ENCODE measurements around the gene GPR17. TPM values are rescaled to one million over a fixed set of nuclear protein-coding genes. Genes with fewer than 3 reads are reported as not detected.

The GPR17 gene
- total RNA-seq, 1 experiment from 2014 or later, result 0.07 TPM

DNA sequence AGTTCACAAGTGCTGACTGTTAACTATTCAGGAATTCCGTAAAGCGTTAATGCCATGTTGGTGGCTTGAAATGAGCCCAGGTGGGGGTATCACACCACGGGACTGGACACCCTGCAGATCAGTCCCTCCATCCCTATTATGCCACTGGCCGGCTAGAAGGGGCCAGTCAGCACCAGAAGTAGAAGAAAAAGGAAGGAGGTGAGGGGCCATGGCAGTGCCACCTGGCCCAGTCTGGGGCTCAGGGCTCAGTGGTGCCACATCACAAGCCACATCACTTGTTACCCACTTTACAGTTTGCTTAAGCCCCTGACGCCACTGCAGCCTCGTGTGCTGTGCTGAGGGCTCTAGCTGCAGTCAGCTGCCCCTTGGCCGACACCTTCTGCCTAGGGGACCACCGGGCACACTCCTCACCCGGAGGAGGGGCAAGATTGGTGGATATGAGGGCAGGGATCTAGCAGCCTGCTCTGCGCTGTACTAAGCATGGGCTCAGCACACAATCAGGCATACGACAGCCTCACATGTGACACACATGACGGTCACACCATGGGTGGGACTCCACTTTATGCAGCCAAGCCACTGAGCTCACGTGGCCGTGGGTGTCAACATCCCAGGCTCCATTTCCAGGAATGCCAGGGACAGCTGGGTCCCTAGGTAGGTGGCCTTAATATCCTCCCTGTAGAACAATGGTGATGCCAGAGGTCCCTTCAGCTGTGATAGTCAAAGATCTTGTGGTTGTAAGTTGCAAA is 25.8 kb downstream of the GPR17 start:
- no peak for DNase-seq (ENCODE audit: low read depth)

DNA sequence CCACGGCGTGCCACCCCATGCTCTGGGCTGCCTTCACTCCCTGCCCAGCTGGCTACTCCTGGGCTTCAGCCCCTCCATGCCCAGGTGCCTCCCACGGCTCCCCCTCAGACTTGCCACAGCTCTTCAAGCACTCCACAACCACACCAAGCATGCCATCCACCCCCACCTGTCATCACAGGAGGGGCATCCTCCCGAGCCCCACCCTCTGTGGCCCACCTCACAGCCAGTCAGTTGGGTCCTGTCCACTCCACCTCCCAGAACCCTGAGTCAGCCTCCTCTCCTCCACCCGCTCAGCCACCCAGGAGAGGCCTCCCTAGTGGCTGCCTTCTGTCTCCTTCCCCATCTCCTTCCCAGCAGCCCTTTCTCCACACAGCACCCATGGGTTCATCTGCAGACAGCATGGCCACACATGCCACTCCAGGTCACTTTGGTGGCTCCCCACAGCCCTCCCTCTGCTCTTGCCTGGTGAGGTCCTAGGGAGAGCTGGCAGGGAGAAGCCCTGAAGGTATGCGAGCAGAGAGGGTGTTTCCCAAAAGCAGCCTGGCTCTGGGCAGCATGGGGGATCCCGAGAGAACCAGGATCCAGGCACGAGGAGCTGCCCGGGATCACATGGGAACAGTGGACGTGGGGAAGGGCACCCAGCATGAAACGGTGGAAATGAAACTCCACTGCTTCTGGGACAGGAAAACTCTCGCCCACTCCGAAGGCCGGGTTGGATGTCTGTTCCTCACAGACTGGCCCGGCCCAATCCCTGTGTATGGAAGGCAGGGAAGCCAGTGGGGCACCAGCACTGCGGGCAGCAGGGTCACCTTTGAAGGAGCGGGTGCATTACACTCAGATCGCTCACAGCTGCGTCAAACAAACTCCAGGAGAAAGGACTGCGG is 26.6 kb downstream of the GPR17 start:
- DNase-seq (ENCODE audit: low read depth), result no peak

DNA sequence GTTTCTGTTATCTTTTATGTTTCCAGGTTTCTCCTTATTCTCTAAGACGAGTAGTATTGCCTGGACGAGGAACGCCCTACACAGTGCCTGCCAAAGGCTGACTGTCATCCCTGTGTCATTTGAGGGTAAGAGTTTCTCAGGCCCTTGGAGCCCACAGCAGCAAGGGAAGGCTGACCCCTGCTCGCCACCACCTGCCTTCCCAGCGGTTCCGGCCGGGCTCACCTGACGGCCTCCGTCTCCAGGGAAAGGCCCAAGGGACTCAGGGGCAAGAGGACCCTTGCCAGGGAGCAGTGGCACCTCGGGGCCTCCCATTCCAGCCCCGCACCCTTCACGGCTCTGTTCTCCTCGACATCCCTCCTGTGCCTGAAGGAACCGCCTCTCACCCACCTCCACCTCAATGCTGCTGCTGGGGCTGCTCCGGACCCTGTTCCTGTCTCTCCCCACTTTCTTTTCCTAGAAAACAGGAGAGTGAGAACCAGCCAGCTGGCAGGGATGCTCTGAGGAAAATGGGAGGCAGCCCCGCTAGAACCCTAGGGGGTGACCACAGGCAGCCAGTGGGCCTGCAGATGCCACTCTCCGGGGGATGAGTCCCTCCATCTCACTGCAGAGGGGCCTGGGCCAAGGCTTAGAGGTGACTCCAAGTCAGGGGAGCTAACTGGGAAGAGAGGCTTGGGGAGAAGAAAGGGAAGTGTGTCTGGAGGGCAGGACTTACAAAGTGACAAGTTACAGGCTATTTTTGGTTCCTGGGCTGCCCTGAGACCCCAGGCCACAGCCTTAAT is 27.5 kb downstream of the GPR17 start:
- DNase-seq (ENCODE audit: low read depth), result no peak

DNA sequence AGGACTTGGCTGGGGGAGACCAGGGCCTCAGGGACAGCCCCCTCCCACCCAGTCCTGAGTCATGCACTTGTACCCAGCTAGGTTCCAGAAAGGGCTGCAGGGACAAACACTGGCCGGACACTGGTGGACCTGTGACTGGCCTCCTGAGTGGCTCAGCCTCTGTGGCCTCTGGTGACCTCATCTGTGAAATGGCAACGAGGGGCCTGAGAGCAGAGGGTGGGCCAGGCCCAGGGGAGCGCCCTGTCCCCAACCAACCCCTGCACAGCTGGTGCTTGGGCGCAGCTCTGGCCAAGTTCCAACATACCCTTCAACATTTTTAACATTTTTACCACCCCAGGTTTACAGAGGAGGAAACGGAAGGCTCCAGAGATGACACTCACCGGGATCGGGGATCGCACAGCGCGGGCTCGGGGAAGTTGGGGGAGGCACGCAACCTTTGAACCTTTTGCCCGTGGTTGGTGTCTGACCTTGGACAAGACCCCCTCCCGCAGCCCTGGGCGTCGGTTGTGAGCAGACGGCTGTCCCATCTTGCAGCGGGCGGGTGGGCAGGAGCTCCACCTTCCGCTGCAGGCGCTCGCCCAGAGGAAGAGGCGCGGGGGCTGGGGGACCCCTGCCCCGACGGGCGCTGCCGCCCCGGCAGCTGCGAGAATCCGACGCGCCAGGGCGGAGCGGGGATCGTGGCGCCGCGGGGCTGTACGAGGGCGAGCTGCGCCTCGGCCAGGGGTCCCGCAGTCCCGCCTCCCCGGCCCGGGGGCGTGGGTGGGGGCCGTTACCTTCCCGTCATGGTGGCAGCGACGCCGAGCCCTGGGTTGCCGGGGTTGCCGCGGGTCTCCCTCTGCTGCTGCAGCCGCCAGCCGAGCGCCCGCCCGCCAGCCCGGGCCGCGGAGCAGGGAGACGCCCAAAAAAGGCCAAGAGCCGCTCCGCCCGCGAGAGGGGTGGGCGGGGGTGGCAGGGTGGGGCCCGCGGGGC is 28.6 kb downstream of the GPR17 start:
- no peak for DNase-seq (ENCODE audit: low read depth)

DNA sequence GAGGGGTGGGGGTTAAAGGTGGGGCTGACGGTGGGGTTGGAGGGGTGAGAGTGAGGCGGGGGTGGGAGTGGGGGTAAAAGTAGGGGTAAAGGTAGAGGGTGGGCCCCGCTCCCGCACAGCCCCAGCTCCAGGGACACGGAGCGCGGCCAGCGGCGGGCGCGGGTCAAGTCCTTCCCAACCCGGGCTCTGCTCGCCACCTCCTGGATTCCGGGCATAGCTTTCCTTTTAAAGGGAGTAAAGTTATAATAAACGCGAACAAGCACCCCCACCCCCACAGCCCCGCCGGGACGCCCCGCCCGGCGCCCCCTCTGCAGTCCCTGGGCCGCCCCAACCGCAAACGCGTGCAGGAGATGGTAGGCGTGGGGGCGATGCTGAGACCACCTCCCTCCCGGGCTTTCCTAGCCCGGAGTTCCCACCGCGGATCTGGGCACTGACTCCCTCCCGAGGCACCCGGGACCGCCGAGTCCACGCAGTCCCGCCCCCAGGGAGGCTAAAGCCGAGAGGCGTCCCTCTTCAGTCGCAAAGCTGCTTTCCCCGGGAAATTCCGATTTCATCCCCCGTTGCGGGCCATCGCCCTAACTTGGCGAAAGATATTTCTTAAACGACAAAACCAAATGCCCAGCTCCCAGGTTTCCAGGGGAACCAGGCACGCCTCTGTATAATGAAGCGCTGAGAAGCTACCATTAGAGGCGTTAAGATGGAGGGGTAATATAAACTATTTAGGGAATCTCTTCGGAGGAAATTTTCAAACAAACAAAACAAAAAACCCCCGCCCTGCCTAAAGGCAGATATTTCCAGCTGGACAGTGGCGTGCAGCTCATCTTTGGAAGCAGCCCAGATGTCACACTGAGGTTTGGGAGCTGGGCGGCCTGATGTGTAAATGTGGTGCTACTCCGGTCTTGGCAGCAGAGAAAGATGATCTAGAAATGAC is 29.6 kb downstream of the GPR17 start, which contains the start of gene LIMS2:
Gene LIMS2 (minus strand): TSS at position 200 of the 931 bp plus-strand sequence. CDS start 506 bp downstream, outside the sequence.
- peak; percentile 67 for DNase-seq (ENCODE audit: low read depth)

DNA sequence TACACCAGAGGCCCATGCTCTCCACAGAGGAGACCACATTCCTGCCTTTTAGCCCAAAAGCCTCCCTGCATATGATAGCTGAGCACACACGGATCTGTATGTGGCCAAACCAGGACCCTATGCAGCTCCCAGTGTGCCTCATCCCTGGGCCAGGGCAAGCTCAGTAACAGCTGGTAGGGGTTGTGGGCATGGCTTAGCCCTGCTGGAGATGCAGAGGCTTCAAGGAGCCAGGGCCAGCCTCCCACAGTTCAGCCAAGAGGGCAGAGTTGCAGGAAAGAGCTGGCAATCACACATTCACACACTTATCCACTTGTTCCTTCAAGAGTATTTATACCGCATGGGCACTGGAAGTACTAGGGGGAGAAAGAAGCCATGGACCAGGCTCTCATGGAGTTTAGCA is 31.0 kb downstream of the GPR17 start:
- DNase-seq (ENCODE audit: low read depth), result no peak

DNA sequence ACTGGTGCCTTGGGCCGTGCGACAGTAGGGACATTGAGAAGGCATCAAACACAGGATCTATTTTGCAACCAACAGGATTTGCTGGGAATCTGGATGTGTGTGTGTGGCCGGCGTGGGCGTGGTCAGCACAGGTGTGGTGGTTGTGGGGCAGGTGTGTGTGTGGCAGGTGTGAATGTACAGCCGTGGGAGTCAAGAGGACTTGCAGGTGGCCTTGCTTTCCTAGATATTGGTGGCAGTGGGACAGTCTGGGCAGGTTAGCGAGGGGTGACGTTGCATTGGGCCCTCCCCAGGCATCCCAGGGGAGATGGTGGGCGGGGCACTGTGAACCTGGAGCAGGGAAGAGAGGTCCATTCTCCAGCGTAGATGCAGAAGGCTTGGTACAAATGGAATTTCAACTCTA is 32.6 kb downstream of the GPR17 start:
- no peak for DNase-seq (ENCODE audit: low read depth)

DNA sequence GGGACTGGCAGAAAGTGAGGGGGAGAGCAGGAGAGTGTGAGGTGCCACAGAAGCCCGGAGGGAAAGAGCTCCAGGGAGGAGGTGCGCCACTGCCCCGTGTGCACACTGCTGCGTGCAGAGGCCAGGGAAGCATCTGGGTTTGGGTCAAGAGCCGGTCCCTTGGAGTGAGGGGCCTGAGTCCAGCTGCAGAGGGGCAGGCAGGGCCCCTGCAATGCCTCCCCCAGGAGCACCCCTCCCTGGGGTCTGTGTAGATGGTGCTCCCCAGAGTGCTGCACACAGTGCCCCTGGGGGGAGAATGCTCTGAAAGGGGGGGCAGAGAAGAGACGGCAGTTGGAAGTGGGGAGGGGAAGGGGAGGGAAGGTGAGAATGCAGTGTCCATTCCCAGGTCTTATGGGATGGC is 33.0 kb downstream of the GPR17 start:
- no peak for DNase-seq (ENCODE audit: low read depth)

DNA sequence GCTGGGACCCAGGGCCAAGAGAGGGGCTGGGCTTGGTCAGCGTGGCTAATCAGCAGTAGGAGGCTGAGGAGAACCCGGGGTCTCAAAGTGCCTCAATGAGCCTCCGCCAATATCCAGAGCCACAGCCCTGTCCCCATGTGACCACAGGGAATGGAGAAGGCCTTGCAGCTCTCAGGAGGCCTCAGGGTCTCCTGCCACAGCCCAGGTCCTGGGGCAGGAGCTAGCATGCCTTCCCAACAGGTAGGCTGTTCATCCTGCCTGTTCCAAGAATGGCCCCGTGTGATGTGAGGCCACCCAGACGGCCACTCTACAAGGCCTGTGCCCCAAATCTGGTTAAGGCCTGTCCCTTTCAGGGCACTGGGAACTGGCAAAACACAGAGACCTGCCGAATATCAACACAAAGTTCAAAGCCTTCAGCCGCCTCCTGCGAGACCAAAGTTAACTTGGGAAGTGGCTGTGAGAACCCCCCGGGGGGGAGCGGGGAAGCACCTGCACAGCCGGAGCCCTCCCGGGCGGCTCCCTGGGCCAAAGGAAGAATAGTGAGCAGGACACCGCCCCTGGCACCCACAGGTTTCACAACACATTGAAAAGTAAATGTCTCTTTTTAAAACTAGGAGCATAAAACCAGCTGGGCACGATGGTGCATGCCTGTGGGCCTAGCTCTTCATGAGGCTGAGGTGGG is 33.9 kb downstream of the GPR17 start:
- no peak for DNase-seq (ENCODE audit: low read depth)

DNA sequence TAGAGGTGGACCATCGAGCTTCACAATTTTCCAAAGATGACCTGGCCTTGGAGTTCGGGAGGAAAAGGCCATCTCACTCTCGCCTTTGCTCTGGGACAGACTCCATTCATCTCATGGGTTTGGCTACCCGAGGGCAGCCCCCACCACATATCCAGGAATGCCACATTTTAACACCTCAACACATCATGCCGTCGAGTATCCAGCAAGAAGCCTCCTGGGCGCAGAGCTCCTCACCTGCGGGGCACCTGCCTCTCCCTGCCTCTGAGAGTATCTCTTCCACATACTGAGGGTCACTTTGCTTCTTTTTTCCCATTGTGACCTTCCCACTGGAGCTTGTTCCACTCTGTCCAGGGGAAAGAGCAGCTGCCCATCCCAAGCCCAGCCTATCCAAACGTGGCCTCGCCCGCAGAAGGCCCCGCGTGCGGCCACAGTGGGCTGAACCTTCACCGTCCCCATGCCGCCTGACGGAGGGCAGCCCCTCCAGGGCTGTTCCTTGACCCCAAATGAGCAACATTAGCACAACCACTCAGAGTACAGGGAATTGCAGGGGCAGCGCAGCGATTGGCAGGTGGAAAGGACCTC is 34.8 kb downstream of the GPR17 start:
- DNase-seq (ENCODE audit: low read depth), result no peak

DNA sequence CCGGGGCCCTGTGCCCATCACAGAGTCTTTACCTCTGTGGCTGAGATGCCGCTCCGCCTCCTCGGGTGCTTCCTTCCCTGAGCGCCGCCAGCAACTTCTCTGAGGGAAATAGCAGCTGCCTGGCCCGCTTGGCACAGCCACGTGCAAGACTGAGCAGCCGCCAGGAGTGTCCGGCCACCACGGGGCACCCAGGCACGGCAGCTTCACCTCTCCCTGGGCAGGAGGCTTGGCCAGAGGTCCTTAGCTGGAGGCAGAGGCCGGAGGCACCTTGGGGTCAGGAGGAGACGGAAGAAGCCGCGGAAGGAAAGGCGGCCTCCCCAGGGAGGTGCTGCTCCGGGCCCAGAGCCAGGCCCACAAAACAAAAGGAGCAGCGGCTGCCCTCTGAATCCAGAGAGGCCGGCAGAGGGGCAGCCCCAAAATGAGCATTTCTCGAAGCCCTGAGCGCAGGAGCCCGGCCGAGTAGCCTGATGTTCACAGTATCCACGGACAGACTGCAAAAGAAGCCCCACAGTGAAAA is 35.4 kb downstream of the GPR17 start:
- peak; percentile 28 for DNase-seq (ENCODE audit: low read depth)

DNA sequence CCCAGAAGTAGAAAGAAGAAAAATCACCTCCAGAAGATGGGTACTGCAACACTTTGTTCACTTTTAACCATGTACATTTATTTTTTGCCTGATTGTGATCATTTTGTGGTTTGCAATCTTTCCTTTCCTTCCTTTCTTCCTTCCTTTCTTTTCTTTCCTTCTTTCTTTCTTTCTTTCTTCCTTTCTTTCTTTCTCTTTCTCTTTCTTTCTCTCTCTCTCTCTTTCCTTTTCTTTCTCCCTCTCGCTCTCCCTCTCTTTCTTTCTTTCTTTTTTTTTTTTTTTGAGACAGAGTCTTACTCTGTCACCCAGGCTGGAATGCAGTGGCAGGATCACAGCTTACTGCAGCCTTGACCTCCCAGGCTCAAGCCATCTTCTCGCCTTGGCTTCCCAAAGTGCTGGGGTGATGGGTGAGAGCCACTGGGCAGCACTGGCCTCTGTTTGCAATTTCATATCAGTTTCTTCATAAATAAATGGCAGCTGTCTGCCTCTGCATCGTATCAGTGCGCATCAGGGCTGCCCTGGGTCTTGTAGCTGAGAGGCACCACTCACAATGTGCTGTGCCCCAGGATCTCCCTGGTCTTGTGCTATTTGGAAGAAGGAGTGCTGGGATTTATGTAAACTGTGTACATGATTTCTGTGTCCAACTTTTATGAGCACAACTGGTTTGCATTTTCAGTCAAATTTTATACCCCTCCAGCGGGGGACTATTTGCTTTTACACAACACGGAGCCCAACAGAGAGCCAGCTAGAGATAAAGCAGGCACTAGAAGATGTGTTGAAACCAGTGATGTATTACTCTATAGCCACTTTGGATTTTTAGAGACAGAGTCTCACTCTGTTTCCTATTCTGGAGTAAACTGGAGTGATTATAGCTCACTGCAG is 36.3 kb downstream of the GPR17 start:
- no peak for DNase-seq (ENCODE audit: low read depth)

DNA sequence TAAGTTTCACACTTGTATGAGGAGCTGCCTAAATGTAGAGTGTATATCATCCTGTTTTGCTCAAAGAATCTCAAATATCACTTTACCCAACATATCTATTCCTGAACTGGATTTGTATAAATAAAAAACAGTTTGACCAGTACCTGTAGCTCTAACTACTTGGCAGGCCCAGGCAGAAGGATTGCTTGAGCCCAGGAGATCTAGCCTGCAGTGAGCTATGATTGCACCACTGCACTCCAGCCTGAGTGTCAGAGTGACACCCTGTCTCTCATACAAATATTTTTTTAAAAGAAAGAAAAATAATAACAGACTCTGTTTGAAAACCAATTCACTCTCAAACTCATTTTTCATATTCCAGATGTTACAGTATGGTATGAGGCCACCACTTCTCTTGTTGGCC is 37.1 kb downstream of the GPR17 start:
- DNase-seq (ENCODE audit: low read depth), result no peak

DNA sequence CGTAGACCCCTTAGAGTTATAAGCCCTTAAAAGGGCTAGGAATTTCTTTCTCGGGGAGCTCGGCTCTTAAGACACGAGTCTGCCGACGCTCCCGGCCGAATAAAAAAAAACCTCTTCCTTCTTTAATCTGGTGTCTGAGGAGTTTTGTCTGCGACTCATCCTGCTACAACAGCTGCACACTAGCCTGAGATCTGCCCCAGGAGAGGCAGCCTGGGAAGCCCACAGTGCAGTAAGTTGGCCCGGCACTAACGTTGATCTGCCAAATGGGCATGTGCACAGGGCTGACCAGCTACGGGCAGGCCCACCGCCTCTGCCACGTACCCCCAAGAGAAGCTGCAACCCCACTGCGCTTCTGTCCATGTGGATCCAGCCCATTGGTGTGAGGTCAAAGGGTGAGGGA is 37.8 kb downstream of the GPR17 start:
- no peak for DNase-seq (ENCODE audit: low read depth)

DNA sequence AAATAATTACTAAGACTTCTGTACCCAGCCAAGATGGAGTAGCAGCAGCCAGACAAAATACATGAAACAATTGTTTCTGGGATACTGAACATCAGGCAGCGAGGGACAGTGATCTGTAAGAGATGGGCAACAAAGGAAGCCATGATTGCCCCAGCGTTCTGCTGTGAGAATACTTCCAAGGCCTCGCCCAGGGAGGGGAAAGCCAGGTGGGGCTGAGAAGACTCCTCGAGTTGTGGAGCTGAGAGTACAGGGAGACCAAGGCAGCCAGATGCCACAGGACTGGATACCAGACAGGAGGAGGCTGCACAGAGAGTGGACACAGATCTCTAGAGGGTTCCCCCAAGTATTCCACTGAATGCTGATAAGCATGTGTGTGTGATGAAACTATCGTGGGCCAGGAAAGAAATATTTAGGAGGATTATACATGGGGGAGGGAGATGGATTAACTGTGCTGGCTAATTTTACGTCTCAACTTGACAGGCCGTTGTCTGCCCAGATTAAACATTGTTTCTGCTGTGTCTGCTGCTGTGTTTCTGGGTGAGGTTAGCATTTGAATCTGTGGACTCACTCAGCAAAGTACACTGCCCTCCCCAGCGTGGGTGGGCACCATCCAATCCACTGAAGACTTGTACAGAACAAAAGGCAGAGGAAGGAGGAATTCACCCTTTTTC is 39.6 kb downstream of the GPR17 start:
- DNase-seq (ENCODE audit: low read depth), result no peak

DNA sequence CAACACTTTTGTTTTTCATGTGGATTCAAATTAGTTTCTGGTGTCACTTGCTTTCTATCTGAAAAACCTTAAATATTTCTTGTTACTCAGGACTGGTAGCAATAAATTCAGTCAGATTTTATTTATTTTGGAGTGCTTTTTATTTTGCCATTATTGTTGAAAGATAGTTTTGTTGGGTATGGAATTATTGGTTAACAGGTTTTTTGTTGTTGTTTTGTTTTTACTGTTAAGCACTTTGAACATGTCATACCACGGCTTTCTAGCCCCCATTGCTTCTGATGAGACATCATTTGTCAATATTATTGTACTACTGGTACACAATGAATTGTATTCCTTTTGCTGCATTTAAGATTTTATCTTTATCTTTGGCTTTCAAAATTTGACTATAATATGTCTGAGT is 42.5 kb downstream of the GPR17 start:
- DNase-seq (ENCODE audit: low read depth), result no peak

DNA sequence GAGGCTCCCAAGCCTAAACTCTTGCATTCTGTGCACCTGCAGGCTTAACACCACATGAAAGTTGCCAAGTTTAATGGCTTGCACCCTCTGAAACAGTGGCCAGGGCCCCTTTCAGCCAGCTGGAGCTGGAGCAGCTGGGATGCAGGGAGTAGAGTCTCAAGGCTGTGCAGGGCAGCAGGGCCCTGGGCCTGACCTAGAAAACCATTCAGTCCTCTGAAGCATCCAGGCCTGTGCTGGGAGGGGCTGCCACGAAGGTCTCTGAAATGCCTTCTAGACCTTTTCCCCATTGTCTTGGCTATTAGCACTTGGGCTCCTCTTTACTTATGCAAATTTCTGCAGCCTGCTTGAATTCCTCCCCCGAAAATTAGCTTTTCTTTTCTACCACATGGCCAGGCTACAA is 44.7 kb downstream of the GPR17 start:
- DNase-seq (ENCODE audit: low read depth), result no peak
